Measurements from ENCODE around the gene CKAP5.

Gene CKAP5

DNA sequence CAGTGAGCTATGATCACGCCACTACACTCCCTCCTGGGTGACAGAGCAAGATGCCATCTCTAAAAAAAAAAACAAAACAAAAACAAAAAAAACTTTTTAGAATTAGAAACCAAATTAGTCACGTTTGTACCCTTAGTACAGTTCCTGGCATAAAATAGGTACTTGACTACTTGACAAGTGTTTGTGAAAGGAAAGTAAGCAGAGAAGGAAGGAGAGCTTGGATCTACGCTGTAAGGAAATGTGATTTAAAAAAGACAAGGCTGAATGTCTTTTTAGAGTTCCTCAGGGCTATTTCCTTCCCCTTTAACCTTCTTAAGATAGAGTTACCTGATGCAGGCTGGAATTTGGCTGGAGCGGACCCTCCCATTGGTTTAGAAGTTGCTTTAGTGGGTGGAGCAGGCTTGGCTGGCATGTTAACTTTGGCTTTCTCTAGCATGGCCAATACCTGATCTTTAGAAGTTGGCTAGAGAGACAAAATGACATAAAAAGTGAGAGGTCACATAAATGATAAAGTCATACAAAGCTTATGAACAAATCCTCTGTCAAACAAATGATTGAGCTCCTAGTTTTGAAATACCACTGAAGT lies 76.4 kb downstream of the CKAP5 start:
- TF ChIP-seq, protein P1, sequence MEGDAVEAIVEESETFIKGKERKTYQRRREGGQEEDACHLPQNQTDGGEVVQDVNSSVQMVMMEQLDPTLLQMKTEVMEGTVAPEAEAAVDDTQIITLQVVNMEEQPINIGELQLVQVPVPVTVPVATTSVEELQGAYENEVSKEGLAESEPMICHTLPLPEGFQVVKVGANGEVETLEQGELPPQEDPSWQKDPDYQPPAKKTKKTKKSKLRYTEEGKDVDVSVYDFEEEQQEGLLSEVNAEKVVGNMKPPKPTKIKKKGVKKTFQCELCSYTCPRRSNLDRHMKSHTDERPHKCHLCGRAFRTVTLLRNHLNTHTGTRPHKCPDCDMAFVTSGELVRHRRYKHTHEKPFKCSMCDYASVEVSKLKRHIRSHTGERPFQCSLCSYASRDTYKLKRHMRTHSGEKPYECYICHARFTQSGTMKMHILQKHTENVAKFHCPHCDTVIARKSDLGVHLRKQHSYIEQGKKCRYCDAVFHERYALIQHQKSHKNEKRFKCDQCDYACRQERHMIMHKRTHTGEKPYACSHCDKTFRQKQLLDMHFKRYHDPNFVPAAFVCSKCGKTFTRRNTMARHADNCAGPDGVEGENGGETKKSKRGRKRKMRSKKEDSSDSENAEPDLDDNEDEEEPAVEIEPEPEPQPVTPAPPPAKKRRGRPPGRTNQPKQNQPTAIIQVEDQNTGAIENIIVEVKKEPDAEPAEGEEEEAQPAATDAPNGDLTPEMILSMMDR (conservative IDR thresholded peaks at IDR 0.05), result no peak
- no peak overlapping the region for H3K27ac ChIP-seq

DNA sequence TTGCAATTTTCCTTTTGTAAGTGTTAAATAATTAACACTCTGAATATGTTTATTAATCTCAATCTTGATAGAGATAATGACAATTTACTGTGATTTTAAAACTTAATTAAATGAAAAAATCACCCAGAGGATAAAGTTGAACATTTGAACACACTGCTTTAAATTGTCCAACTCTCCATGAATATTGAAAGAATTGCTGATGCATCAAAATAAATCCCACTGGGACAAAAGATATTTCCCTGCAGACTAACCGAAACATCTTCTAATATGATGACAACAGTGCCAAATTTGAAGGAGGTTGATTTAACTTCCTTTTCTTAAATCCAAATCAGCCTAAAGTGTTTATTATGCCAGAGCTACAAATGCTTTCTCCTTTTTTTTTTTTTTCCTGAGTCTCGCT lies 79.4 kb downstream of the CKAP5 start:
- TF ChIP-seq, protein P1 (conservative IDR thresholded peaks at IDR 0.05), result no peak
- no peak overlapping the region for H3K27ac ChIP-seq

DNA sequence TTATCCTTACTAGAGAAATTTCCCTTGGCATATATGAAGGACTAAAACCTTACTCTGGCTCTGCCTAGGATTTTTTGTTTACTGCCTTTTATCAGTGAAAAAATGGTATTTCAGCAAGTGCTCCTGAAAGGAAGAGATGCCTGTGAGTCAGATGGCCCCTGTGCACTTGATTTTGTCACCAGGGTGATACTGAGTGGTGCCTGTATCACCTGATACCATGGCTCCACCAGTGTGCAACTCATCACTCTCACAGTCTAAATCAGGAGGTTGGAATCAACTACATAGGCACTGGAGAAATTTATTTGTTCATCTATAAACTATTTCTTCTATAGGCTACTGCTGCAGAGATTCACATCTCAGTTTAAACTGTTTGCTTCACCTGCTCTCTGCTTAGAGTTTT lies 83.8 kb downstream of the CKAP5 start:
- H3K27ac ChIP-seq, result no peak overlapping the region
- TF ChIP-seq, protein P1 (conservative IDR thresholded peaks at IDR 0.05), result no peak

DNA sequence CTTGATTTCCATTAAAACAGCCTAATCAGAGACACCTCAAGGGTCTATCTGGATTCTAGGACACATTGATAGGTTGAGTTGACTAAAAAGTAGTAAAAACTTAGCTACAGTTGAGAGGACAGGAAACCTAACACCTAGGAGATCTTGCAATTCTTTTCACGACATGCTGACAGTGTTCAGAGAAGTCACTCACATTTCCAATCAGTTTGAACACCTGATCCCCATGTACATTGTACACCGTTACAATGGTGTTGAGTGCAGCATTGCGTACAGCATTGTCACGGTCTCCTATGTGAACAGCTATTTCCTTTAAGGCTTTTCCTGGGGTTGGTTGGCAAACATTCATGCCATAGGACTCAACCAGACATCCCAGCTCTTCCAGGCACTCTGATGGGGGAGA lies 84.3 kb downstream of the CKAP5 start:
- TF ChIP-seq, protein P1 (conservative IDR thresholded peaks at IDR 0.05), result no peak
- no peak overlapping the region for H3K27ac ChIP-seq

DNA sequence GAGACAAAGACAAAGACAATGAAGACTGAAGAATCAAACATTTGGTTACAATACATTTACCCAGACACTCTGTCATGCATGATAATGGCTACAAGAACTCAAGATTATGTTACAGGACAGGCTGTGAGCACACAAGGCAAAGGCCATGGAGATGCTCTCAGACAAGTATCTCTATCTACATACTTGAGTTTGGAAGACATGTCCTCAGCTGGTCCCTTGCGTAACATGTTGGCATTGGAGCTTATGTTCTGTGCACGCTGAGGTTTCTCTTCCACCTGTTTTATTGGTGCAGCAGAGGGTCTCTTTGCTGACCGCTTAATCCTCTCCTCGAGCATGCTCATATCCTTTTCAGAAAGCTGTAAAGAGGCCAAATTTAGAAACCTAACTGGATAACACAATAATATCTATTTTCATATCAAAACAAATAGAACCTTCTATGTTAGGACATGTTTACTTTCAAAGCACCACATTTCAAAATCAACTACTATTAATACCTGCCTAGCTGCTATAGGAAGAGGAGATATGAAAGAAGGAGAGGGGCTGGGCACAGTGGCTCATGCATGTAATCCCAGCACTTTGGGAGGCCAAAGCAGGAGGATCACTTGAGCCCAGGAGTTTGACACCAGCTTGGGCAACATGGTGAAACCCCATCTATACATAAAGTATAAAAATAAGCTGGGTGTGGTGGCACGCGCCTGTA lies 85.5 kb downstream of the CKAP5 start:
- no peak overlapping the region for H3K27ac ChIP-seq
- TF ChIP-seq, protein P1 (conservative IDR thresholded peaks at IDR 0.05), result no peak

DNA sequence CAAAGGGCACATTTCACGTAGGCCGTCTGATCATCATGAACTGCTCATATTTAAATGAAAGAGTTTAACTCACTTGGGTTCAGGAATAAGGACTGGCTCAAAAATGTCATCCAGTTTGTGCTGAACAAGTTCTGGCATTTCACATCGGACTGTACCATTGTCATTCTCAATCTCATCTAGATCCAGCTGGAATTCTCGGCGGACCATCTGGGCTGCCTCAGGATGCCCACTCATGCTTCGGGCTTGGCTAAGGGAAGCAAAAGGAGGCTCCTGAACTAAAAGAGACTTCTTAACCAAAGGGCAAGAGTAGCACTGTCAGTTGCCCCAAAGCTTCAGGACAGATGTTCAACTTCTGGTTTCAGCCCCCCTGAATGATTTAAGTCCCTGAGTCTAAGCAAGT lies 86.9 kb downstream of the CKAP5 start:
- TF ChIP-seq, protein P1 (conservative IDR thresholded peaks at IDR 0.05), result no peak
- no peak overlapping the region for H3K27ac ChIP-seq

DNA sequence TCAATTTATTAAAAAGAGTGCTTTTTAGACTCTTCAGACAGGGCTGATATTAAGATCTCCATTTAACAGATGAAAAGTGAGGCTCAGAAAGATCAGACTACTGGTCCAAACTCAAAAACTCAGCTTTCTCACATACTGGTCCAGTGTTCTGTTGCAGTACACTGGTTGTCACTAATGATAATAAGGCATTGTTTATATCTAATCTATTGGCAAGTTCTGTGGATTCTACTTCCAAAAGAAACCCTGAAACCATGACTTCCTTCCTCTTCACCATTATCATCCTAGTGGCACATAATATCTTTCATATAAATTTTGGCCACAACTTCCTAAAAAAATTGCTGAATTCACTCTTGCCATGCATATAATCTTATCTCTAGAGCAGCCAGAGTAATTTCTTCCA lies 90.1 kb downstream of the CKAP5 start:
- H3K27ac ChIP-seq, result no peak overlapping the region
- TF ChIP-seq, protein P1 (conservative IDR thresholded peaks at IDR 0.05), result no peak
